ENCODE data around the gene LRRC3.
"Not testable (repeated sequence)": the region's sequence is repeated elsewhere in the genome, so short reads cannot be mapped to it uniquely, and the experiment has no call there.

The LRRC3 gene

GRCh38 chr21:44478801-44479167 is 23.5 kb downstream of the LRRC3 start:
- H3K27ac ChIP-seq, result no peak overlapping the region
- TF ChIP-seq CTCF (conservative IDR thresholded peaks at IDR 0.05), result no peak

GRCh38 chr21:44479556-44480199 is 24.4 kb downstream of the LRRC3 start:
- not testable (repeated sequence) for H3K27ac ChIP-seq
- TF ChIP-seq CTCF (conservative IDR thresholded peaks at IDR 0.05), result peak; percentile 95

GRCh38 chr21:44480200-44481053 is 25.1 kb downstream of the LRRC3 start:
- H3K27ac ChIP-seq, result no peak overlapping the region
- TF ChIP-seq CTCF (conservative IDR thresholded peaks at IDR 0.05), result no peak

- TF ChIP-seq CTCF (conservative IDR thresholded peaks at IDR 0.05), result no peak
- H3K27ac ChIP-seq, result peak overlapping the region; percentile 22; the same call in 1 of the 2 replicates
Observed at GRCh38 chr21:44482581-44483287, 27.4 kb downstream of the LRRC3 start.

GRCh38 chr21:44483288-44484237 is 28.3 kb downstream of the LRRC3 start:
- peak overlapping the region; percentile 22; the same call in 1 of the 2 replicates for H3K27ac ChIP-seq
- TF ChIP-seq CTCF (conservative IDR thresholded peaks at IDR 0.05), result no peak

GRCh38 chr21:44484498-44485253 is 29.4 kb downstream of the LRRC3 start:
- no peak for TF ChIP-seq CTCF (conservative IDR thresholded peaks at IDR 0.05)
- no peak overlapping the region for H3K27ac ChIP-seq
